Measurements from ENCODE around the gene TMEM14C.

DNA sequence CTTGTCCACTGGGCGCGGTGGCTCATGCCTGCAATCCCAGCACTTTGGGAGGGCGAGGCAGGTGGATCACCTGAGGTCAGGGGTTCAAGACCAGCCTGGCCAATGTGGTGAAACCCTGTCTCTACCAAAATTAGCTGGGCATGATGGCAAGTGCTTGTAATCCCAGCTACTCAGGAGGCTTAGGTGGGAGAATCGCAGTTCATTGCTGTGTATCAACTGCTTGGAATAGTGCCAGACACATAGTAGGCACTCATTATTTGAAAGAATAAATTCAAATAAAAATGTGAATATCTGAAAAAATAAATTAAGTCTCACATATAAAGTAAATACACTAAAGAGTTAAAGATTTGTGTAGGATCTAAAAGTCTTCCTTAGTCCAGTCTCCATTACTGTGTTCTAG, 26.2 kb upstream of the TMEM14C start:
- TF ChIP-seq, protein P1, sequence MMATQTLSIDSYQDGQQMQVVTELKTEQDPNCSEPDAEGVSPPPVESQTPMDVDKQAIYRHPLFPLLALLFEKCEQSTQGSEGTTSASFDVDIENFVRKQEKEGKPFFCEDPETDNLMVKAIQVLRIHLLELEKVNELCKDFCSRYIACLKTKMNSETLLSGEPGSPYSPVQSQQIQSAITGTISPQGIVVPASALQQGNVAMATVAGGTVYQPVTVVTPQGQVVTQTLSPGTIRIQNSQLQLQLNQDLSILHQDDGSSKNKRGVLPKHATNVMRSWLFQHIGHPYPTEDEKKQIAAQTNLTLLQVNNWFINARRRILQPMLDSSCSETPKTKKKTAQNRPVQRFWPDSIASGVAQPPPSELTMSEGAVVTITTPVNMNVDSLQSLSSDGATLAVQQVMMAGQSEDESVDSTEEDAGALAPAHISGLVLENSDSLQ (IDR thresholded peaks at IDR 0.05), result no peak
- TF ChIP-seq ZNF384 (IDR thresholded peaks at IDR 0.05), result no peak
- TF ChIP-seq FOXM1 (IDR thresholded peaks at IDR 0.05; ENCODE audit: borderline replicate concordance), result no peak
- no peak for TF ChIP-seq ELF4 (IDR thresholded peaks at IDR 0.05)
- TF ChIP-seq BHLHE40 (IDR thresholded peaks at IDR 0.05; ENCODE audit: borderline replicate concordance), result no peak

Measured in HEK293T (cell line).